Glomerular visceral epithelial cell (primary cell): Measurements from ENCODE around the gene SUSD1.
"Not testable (repeated sequence)": the region's sequence is repeated elsewhere in the genome, so short reads cannot be mapped to it uniquely, and the experiment has no call there.

Source experiments
- DNase-seq: peaks from one replicate; pipeline ENCODE4 v3.0.0-alpha.2; 2016; ENCODE audit errors: extremely low spot score

The SUSD1 gene

GRCh38 chr9:112173489-112174221 is 1.4 kb downstream of the SUSD1 start:
- no peak for DNase-seq

- DNase-seq: no peak
Observed at GRCh38 chr9:112170968-112171367, 4.1 kb downstream of the SUSD1 start.

GRCh38 chr9:112170235-112170634 is 4.9 kb downstream of the SUSD1 start:
- no peak for DNase-seq

GRCh38 chr9:112169368-112169767 is 5.7 kb downstream of the SUSD1 start:
- DNase-seq: no peak

- no peak for DNase-seq
Observed at GRCh38 chr9:112168197-112168596, 6.9 kb downstream of the SUSD1 start.

GRCh38 chr9:112166176-112167140 is 8.6 kb downstream of the SUSD1 start:
- peak; percentile 73 for DNase-seq

GRCh38 chr9:112162621-112163413 is 12.3 kb downstream of the SUSD1 start:
- no peak for DNase-seq

GRCh38 chr9:112159781-112160180 is 15.3 kb downstream of the SUSD1 start:
- DNase-seq: no peak

- DNase-seq: no peak
Observed at GRCh38 chr9:112158656-112159367, 16.3 kb downstream of the SUSD1 start.

GRCh38 chr9:112157961-112158360 is 17.1 kb downstream of the SUSD1 start:
- no peak for DNase-seq

GRCh38 chr9:112157087-112157486 is 18.0 kb downstream of the SUSD1 start:
- no peak for DNase-seq

- DNase-seq: no peak
Observed at GRCh38 chr9:112149211-112149610, 25.9 kb downstream of the SUSD1 start.

- peak; percentile 56 for DNase-seq
Observed at GRCh38 chr9:112145886-112146285, 29.2 kb downstream of the SUSD1 start.

- DNase-seq: no peak
Observed at GRCh38 chr9:112144807-112145206, 30.3 kb downstream of the SUSD1 start.

GRCh38 chr9:112142420-112142819 is 32.7 kb downstream of the SUSD1 start:
- no peak for DNase-seq

- no peak for DNase-seq
Observed at GRCh38 chr9:112140936-112141335, 34.2 kb downstream of the SUSD1 start.

GRCh38 chr9:112137066-112137465 is 38.0 kb downstream of the SUSD1 start:
- DNase-seq: no peak

- DNase-seq: no peak
Observed at GRCh38 chr9:112135706-112136105, 39.4 kb downstream of the SUSD1 start.

GRCh38 chr9:112133806-112134205 is 41.3 kb downstream of the SUSD1 start:
- not testable (repeated sequence) for DNase-seq

GRCh38 chr9:112132356-112132755 is 42.7 kb downstream of the SUSD1 start:
- no peak for DNase-seq

GRCh38 chr9:112130997-112131396 is 44.1 kb downstream of the SUSD1 start:
- DNase-seq: no peak
